SH-SY5Y (cell line): ENCODE results near the gene OTOR.

Experiments used
- GATA2 ChIP-seq: IDR thresholded peaks from 2 replicates; pipeline ENCODE4 v1.6.1; 2011; ENCODE audit warnings: mild to moderate bottlenecking, low read depth, low read length
- GATA3 ChIP-seq: IDR thresholded peaks from 2 replicates; pipeline ENCODE4 v1.6.1; 2011; ENCODE audit warnings: low read depth, mild to moderate bottlenecking, low read length, moderate library complexity

OTOR gene

DNA sequence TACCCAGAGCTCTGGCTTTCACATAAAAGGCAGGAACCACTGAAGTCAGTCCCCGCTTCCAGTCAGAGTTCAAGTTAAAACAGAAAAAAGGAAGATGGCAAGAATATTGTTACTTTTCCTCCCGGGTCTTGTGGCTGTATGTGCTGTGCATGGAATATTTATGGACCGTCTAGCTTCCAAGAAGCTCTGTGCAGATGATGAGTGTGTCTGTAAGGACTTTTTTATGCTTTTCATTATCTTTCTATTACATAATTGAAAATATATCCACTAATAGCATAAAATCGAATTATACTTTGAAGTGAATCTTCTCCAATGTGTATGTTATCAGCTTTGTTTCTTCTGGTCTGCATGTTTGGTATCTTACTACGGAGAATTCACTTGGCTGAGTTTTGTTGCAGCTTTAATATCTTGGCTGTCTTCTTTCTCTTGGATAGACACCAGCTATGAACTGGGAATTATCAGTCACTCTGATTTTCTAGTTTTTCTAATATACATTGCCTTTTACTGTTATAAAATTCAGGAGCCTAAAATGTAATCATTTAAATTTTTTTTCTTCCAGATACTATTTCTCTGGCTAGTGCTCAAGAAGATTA lies at the start of gene OTOR:
TSS of gene OTOR (plus strand) at position 51 of the 593 bp plus-strand sequence. CDS start at position 95, 44 bp downstream.
- no peak for TF ChIP-seq GATA2
- TF ChIP-seq GATA3: no peak

- no peak for TF ChIP-seq GATA2
- TF ChIP-seq GATA3: no peak
Measured at GRCh38 chr20:16699293-16699692, 48.9 kb upstream of the OTOR start.

DNA sequence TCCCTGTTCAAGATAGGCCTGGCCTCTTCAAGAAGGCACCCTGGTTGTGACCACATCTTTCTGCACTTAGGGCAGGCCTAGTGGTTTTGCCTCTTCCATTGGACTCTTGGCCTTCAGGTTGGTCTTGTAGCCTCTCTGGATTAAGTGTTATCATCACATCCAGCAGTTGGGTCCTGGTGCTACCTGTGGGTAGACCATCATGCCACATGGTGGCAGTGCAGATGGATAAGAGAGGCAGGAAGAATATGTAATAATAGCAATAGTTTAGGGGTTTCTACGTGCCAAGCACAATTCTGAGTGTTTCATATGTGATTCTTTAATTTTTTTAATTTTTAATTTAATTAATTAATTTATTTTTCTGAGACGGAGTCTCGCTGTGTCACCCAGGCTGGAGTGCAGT lies 46.9 kb upstream of the OTOR start:
- TF ChIP-seq GATA2 (no peak), GATA3 (no peak)

DNA sequence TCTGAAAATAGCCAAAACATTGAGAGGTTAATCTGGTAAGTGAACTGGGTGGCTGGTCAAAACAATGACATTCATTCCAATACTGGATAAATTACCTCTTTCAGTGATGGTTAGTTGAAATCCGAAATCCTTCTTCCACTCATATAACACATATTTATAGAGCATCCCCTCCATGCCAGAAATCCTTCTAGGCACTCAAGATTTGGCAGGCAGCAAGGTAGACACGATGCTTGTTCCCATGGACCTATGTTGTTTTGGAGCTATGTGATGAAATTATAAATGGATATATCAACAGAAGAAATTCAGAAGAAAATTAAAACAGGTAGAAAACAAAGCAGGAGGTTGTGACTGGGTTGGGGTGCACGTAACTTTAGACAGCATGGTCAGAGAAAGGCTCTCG lies 44.6 kb upstream of the OTOR start:
- TF ChIP-seq GATA3 (no peak), GATA2 (no peak)

DNA sequence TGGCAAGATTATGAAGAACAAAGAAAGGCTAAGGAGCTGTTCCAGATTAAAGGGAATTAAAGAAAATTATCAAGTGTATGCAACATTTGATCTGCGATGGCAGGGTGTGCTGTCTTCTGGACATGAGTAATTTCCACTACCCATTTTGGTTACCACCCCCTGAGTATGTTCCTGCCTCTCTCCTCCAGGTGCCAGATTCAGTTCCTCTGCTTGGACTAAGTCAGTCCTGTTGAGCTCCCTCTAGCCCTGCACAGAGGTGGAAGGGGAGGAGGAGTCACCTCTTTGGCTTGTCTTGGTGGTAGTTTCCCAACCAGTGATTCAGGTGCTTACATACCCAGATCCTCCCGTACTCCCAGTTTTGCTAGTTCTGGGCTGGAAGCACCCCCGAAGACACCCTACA lies 40.5 kb upstream of the OTOR start:
- TF ChIP-seq GATA2: no peak
- TF ChIP-seq GATA3: no peak

DNA sequence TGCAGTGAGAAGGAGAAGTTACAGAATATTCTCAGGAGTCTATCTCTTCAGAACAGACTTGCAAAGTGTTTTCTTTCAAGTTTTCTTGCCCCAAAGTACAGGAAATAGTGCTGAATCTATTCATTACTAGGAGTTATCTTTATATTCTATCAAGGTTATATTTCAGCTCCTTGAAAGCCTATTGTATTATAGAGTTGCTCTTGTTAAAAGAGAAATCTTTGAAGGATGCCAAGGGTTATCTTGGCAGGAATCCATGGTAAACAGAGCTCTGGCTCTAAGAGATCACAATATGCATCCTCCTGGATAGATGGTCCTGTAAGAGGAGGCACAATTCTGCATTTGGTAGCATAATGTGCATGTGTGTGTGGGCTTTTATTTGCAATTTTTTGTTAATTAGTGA lies 39.6 kb upstream of the OTOR start:
- TF ChIP-seq GATA3: no peak
- no peak for TF ChIP-seq GATA2

DNA sequence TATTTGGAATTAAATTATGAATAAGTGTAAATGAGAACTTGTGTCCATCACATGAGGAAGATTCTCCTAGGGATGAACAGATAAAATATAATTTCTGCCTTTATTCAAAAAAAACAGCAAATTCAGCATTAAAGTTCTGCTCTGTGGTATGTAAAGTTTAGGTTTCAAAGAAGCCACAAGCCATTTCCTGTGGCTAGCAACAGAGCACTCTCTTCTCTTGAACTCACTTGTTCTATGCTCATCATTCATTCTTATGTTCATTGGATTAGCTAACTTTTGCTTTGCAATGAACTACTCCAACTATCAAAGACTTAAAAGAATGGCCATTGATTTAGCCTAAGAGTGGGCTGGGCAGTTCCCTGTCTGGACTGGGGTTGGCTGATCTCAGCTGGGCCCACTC lies 39.1 kb upstream of the OTOR start:
- TF ChIP-seq GATA2 (no peak), GATA3 (no peak)

DNA sequence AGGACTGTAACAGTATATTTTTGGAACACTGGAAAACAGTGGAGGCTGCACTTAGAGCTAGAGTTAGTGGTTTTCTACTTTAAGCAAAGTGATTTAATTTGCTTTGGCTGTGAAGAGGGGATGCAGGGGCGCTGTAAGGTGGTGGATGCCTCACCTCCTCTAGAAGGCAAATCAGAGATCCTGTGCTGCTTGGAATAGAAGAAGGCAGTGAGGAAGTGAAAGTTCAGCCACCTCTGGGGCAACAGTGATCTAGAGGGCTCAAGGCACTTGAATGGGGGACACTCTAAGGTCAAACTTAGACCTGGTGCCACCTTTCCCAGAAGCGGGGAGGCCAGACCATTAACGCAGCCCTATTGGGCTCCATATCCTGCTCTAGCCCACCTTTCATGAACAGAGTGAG lies 37.4 kb upstream of the OTOR start:
- TF ChIP-seq GATA2 (no peak), GATA3 (no peak)

GRCh38 chr20:16711661-16712258 lies 36.4 kb upstream of the OTOR start:
- TF ChIP-seq GATA3: no peak
- no peak for TF ChIP-seq GATA2

- TF ChIP-seq GATA2 (no peak), GATA3 (no peak)
Measured at GRCh38 chr20:16712511-16712947, 35.6 kb upstream of the OTOR start.

DNA sequence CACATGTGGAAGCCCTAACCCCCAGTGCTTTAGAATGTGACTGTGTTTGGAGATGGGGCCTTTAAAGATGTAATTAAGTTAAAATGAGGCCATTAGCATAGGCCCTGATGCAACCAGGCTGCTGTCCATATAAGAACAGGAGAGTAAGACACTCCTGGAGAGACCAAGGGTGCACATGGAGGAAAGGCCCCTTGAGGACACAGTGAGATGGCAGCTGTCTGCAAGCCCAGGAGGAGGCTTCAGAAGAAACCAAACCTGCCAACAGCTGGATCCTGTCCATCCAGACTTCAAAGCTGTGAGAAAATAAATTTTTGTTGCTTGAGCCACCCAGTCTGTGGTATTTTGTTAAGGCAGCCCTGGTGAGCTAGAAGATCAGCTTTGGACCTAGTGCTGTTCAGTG lies 35.1 kb upstream of the OTOR start:
- TF ChIP-seq GATA3 (no peak), GATA2 (no peak)

DNA sequence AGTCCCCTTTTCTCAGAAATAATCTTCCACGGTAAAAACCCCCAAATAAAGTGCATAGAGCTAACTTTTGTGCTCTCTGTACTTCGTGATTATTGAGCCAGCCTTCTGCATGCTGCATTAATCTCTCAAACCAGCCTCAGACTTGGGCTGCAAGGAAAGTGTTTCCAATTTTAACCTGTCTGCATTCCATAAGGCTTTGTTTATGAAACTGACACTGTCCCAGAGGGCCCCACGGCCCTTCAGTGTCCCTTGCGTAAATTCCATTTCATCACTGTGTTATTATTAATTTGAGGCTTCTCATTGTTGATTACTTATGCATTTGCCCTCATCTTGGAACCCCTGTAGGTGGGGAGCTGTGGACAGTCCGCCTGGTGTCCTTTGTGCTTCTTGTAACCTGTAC lies 33.9 kb upstream of the OTOR start:
- no peak for TF ChIP-seq GATA3
- TF ChIP-seq GATA2: no peak

- no peak for TF ChIP-seq GATA2
- no peak for TF ChIP-seq GATA3
Measured at GRCh38 chr20:16714751-16715150, 33.4 kb upstream of the OTOR start.

DNA sequence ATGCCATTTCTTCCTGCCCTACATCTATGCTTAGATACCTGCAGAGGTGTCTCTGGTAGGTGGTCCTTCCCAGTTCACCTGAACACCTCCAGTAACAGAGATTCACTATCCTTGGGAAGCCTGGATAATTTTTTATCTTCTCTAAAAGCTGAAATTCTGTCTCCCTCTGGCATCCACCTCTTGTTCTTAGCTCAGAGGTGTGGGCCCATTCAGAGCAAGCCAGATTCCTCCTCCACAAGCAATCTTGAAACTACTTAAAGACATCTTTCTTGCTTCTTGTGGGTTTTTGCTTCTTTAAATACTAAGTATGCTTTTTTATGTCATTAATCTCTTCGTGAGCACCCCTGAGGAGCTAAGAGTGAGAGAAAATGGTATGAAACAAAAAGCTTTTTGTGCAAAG lies 28.7 kb upstream of the OTOR start:
- TF ChIP-seq GATA3 (no peak), GATA2 (no peak)

DNA sequence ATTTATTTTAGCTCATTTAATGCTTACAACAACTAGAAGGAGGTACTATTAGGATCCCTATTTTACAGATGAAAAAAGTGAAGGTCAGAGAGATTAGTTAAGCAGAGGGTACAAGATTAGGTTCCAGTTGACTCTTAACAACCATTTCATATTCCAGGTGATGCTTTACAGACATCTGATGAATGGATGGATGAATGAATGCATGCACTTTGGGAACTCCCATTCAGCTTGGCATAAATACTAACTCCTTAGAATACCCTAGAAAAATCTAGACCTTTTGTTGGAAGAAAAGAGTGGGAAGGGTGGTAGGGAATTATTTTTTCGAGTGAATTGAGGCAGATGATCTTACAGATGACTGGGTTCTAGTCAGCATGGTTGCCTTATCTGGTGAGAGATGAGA lies 19.1 kb upstream of the OTOR start:
- TF ChIP-seq GATA3 (no peak), GATA2 (no peak)
